Ovary (tissue), 3 donors: ENCODE measurements around the gene COQ7.

Experiments
- CTCF ChIP-seq, 3 donors: fragments of 450-650 bp in 2 of 3; fragments of 200-600 bp in 1 of 3; IDR thresholded peaks; one replicate each; pipeline versions ENCODE4 v1.5.1 to v1.8.0; 2016 to 2022; ENCODE audit warnings: antibody characterized with exemption in 3 of 3, mild to moderate bottlenecking in 1 of 3
- EP300 ChIP-seq: sonication (generic); formaldehyde crosslinking; IDR thresholded peaks from one replicate; pipeline ENCODE4 v1.6.1; 2017; ENCODE audit warnings: antibody characterized with exemption
- donor health status: DM: no; HTN: no; CAD: no.

- TF ChIP-seq EP300: no peak
- no peak for TF ChIP-seq CTCF (IDR thresholded peaks at IDR 0.05)
Observed at GRCh38 chr16:19093631-19094541, 26.5 kb downstream of the COQ7 start.
